COLO668 (cell line): ENCODE measurements around the gene PPFIA2.
A peak's percentile ranks its signal among the peaks of the same experiment; 100 is the strongest.

ENCODE experiments used
- DNase-seq: peaks from one replicate; lab custom pipeline; 2025; ENCODE audit not compliant: unreplicated experiment; lab: John Stamatoyannopoulos, UW

Gene PPFIA2

DNA sequence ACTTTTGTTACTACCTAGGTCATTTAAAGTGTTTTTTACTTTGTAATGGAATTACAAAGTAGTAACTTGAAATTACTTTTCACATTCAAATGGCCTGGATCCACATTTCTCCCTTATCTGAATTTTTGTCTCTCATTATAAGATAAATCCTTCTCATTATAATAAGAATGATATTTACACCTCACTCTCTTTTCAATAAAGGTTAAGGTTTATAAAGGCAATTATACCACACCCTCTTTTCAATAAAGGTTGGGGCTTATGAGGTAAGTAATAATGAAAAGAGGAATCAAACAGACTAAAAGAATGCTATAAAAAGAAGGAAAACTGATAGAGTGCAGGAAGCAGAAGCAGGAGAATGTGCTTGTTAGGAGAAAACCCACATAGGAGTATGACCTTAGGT, 470.5 kb downstream of the PPFIA2 start:
- DNase-seq = no peak

DNA sequence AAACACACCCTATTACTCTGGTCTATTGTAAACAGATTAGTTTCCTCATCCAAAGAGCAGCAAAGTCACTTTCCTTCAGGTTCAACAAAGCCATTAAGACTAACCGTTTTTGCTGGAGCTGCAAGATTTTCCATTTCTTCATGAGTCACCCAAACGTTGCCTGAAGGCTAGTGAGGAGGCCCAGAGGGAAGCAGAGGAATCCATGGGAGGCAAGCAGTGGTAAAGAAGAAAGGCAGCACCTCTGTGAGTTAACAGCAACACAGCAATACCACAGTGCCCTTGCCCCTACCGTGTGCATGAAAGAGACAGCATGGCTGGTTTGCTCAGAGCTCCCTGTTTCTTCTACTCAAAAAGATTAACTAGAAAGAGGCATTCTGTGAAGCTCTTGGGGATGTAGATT, 475.0 kb downstream of the PPFIA2 start:
- DNase-seq = no peak

DNA sequence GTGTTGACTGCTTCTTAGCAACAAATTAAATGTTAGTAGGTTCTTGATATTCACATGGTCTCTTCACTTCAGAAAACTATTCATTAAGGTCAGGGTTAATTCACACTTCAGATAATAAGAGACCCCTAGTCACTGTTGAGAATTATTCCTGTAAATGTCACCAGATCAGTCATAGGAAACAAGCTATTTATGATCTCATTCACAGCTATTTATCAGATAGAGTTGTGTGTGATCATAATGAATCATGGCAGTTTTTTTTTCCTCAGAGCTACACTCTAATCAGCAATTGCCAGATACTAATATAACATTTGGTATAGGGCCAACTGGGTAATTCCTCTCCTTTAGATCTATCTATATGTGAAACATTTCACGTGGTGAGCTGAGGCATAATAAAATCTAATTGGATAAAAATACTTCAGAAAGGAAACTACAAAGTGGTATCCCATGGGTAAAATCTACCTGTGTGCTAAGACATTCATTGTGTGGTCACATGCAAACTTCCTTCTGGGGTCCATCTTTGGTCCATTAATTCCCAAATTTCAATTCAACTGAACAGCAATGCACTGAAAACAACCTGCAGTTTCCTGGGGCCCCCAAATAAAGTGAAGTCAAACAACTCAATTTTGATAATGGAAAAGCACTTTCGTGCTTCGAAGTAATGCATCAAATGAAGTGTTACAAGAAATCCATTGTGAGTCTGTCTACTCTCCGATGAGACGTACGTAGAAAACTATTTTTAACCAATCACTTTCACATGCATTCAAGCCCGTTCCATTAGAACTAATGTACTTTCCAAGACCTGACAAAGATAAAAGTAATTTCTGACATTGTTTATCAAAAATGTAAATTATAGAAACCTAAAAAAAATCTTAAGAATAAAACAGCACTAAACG, 484.3 kb downstream of the PPFIA2 start:
- no peak for DNase-seq

DNA sequence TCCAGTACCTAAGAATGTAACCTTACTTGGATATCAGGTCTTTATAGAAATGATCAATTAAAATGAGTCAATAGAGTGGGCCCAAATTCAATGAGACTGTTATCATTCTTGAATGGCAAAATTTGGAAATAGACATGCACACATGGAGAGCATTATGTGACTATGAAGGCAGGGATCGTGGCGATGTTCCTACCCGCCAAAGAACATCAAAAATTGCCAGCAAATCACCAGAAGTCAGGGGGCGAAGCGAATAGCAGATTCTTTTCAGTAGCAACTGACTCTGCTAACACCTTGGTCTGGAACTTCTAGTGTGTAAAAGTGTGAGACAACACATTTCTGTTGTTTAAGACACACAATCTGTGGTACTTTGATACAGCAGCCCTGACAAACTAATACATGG, 488.8 kb downstream of the PPFIA2 start:
- no peak for DNase-seq

DNA sequence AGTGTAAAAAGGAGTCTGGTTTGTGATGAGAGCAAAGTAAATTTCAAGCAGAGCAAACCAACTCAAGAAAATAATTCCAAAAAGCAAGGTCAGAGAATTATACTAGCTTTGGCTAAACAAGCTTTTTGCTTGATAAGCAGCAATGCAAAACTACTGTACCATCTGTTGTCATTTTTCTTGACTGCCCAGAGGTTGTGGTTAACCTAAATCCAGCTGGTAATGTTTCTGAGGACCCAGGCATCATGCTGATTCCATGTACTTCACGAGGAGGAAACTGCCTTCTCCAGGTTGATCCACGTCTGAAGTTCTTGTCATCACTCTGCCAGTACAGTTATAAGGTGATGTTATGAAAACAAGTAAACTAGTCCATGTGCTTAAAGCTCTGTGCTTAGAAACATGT, 496.1 kb downstream of the PPFIA2 start:
- DNase-seq = no peak

DNA sequence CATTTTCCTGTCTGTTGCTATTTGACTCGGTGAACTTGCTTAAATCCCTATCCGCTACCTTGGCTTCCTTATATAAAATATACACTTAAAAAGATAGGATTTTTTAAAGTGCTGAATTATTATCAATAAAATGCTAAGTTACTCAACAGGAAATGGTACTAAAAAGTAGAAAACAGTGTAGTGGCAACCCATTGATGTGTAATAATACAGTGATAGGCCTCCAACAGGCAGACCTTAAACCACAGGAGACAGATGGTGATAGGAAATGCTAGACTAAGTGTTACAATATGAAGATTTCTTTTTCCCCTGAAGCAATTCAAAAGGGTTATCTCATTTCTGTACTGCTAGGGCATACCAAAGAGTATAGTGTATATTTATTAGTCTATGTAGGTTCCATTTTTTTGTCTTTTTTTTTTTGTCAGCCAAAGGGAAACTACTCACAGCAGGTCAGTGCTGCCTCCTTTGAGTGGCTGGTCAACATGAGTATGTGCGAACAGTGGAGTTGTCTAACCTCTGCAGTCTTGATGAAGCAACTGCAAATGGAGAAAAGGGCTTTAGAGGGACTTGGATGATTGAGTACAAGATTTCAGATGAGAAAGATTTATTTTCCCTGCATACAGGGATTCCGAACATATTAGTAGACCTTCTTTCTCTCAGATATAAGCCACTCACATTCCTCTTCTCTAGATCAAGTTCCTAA, 497.5 kb downstream of the PPFIA2 start:
- no peak for DNase-seq

DNA sequence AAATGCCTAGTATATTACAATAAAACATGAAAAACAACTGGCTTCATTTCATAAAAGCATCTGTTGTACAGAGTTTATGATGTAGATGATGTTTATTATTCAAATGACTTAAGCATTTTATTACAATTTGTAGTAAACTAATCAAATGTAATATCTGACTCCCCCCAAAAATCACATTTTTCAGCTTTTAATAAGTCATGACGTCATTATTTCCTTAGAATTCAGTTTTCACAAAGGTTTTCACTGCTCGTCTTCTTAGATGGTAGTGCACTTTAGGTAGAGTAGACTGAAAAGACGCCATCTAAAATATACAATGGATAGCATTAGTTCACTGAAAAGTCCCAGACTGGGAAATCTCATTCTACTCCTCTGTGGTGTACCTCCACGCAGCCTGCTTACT, 499.8 kb downstream of the PPFIA2 start:
- no peak for DNase-seq

DNA sequence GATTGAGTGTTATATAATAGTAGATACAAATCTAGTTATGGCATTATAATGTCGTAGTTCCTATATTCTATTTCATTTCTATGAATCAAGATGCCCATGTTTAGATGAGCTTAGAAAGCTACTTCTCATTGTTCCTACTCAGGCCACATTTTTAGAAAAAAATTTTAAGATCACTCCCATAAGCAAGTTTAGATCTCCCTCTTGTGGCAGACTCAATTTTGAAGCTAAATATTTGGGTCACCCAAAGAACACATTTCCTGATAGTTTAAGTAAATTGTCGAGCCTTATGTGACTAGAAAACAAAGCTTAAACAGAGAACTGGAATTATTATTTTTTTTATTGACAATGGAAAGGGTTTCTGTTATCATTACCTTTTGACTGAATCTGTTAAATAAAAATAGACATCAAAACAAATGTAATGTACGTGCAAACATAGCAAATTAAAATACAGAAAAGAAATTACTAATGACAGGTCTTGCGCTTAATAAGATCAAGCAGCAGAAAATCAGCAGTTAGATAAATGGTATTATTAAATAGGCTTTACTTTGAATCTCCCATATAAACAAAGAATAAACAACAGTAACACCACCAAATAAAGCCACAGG, 501.1 kb downstream of the PPFIA2 start:
- no peak for DNase-seq

DNA sequence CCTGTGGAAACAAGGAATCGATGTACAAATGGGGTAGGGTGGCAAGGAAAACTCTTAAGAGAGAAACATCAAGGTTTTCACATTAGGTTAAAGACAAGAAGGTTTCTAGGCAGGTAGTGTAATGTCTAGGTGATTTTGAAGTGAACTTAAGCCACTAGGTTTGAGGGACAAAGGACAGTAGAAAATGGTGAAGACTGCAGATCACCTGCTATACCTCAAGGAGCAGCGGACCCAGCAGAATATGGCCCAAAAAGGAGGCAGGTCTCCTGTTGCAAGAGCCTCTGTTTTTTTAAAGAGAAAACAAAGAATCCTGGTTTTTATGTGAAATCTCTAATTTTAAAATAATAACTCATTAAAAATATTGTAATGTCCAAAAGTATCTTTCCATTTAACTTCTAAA, 503.2 kb downstream of the PPFIA2 start:
- DNase-seq = no peak

DNA sequence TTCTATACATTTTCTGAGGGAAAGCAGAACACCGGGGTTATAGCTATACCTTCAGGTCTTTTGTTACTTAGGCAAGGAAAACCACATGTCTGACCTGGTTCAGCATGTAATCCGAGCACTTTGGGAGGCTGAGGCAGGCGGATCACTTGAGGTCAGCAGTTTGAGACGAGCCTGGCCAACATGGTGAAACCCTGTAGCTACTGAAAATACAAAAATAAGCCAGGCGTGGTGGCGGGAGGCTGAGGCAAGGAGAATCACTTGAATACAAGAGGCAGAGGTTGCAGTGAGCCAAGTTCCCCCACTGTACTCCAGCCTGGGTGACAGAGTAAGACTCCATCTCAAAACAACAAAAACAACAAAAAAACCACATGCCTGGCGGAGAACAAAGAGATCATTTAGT, 503.7 kb downstream of the PPFIA2 start:
- DNase-seq = no peak

DNA sequence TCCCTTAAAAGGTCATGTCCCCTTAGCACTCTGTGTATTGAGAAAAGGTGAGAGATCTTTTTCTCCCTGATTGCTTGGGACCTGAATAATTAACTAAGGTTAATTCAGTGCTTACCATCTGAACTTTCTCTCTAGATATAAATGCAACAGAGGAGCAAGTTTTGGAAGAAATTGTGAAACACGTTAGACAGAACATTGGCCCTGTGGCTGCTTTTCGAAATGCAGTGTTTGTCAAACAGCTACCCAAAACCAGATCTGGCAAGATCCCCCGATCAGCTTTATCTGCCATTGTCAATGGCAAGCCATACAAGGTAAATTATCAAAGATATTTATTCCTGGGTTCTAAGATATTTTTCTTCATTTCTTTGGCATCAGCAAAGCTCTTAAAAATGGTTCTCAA, 505.8 kb downstream of the PPFIA2 start:
- no peak for DNase-seq

DNA sequence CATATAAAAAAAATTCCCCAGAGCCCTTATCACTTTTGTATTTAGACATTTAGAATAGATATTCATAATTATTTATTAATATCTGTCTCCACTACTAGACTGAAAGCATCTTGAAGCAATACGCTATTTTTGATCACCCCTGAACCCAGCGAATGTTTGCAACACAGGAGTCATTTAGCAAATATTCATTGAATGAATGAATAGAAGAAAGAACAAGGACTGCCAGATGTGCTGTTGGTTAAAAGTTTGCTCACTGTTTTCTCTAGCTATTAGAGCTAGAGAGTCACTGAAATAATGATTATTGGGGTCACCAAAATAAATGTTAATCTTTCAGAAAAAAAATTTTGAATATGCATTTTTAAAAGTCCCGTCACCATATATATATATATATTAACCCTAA, 506.9 kb downstream of the PPFIA2 start:
- DNase-seq = no peak

DNA sequence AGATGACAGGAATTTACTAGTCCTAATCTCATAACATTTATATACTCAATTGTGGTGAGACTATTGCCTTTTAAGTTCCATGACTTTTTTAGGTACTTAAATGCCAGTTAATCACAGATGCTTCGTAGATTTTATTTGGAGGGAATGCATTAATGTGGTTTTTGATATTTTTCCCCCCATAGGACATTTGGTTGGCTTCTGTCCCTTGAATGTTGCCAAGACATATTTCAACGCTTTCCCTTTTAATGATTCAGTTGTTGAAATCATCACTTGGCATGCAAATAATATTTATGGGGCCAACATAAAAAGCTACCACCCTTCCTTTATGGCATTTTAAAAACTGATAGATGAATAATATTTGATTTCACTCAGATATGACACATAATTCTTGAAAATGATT, 509.2 kb downstream of the PPFIA2 start:
- no peak for DNase-seq

DNA sequence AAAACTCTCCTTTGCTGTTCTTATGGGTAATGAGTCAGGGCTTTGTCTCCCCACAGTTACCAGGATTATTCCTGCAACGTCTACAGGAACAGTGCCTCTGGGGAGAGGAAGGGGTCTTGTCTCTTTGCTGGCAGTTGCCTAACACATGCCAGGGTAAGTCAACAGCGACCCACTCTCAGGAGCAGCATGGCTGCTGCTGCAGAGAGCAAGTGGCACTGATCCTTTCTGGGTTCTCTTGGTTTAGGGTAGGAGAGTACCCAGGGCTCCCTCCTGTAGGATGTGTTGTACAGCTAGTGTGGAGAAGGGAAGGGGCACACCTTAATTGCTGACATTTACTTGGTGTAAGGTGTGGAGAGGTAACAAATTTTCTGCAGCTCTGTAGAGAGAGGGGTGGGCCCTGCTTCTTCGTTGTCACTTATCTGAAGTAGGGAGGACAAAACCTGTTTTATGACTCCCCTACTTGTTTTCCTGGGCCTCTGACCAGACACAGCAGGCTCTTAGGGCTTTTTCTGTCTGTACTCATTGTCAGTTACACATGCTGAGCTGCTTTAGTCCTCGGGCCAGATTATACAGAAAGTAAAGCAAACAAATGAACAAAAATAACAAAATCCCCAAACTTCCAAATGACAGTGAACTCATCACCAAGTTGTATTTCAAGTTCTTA, 513.1 kb downstream of the PPFIA2 start:
- DNase-seq = no peak

DNA sequence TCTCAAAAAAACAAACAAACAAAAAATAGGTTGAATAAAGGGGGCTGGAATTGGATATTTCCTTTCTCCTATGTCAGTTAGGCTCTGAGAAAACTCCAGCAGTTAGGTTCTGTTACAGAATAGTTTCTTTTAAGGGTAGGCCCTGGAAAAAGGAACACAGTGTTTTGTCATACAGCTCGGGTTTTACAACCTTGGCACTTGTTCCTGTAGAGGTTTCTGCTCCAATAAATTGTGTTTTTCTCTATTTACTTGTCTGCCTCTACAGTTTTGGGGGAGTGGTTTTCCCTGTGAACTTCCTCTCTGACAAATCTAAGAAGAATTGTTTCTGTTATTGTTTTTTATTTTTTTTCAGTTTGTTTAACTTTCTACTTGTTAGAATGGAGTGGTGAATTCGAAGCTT, 513.7 kb downstream of the PPFIA2 start:
- DNase-seq = no peak

DNA sequence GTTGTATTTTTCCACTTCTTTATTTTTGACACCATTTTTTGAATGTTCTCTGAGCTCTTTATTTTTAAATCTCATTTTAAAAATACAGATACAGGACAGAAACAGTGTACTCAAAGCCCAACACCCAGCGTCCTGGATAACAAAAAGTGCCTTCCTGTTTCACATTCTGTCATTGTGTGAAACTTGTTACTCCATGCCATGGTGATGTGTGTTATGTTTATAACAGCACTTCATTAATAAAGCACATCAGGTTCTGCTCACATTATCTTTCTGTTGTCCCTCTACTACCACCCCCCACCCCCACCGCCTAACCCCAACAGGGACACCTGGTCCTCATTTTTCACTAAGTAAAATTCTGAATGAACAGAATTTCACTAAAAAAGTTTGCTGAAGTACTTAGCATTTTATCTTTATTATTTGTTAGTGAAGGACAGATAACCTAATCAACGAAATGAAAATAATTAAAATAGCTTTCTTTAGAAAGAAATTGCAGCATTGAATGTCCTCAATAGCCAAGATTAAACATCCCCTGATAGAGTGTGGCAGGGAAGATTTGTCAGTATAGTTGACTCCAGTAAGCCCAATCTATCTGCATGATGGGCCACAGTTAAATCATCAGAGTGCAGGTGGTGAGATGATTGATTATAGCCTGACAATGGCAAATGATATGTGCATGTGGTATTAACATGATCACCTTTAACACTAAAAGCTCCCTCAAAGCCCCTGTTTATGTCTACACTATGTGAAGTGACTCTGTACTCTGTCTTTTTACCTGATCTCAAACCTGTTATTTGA, 527.4 kb downstream of the PPFIA2 start:
- peak; percentile 62 for DNase-seq

DNA sequence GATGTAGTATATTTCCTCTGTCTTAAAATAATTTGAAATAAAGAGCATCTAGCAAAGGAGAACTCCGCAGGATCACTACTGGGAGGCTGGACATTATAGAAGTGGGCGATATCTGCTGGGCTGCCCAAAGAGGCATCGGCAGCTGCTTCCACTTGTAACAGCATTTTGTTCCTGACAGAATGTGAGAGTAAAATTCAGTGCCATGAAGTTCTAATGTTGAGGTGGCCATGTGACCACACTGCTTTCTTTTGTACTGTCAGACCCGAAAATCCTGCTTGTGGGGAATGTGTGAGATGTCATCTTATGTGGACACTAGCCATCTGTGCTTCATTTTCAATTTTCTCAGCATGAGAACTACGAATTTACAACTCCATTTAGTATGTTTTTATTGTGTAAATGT, 529.4 kb downstream of the PPFIA2 start:
- DNase-seq = no peak

DNA sequence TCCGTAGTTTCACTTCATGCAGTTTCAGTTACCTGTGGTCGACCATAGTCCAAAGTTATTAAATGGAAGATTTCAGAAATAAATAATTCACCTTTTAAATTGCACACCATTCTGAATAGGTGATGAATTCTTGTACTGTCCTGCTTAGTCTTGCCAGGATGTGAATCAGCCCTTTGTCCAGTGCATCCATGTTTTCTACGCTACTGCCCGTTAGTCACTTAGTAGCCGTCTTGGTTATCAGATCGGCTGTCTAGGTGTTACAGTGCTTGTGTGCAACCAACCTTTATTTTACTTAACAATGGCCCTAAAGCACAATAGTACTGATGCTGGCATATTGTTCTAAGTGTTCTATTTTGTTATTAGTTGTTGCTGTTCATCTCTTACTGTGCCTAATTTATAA, 534.5 kb downstream of the PPFIA2 start:
- no peak for DNase-seq

DNA sequence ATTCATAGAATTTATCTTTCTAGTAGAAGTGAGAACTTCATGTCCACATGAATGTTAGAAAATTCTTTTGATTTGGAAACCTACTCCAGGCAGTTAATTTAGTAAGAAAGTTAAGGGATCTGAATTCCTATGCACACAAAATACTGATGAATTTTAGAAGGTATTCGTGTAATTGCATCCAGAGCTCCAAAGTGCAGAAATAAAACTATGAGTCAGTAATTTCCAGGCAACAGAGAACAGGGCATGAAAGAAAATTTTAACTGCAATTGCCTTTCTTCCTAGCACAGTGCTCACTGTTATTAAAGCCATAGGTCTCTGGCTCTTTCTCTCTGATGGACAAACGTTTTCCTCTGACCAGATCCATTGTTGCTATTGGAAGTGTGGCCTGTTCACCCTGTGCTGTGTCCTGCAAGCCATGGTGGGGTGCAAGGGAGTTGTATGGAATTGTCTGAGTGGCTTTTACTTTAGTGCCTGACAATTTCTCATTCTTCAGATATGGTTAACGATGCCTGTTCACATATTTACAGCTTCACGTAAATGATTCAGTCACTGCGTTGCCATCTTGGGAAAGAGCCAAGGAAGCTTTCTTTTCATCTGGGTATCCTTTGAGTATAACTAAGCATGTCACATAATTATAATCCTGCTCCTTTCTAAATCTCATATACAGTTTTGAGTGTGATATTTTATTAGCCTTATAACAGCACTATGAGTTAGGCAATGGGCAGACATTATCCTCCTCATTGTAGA, 536.1 kb downstream of the PPFIA2 start:
- DNase-seq = no peak

DNA sequence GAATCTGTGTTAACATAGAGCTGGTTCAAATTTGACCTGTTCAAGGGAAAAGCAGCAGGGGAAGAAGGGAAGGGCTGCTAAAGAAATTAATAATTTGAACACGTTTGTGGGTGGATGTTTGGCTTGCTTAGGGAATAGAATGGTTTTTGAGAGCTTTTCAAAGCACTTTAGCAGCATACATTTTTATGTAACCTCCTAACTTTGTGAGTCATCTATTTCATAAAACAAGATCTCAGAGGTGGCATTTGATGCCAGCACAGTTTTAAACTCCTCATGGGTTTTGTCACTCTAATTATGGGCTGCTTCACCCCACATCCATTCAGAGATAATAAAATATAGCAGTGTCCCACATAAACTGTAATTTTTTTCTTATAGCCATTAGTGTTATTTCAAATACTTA, 537.5 kb downstream of the PPFIA2 start:
- no peak for DNase-seq
